Upper lobe of left lung (tissue), 4 donors: ENCODE data around the gene TMEM178B.

ENCODE experiments used
- EP300 ChIP-seq, 4 donors: sonication (generic); formaldehyde crosslinking; IDR thresholded peaks; one replicate each; pipeline ENCODE4 v1.5.1; 2017; ENCODE audit warnings: antibody characterized with exemption in 4 of 4, control low read depth in 2 of 4
- POLR2A ChIP-seq, 4 donors: fragments of 450-650 bp; IDR thresholded peaks; one replicate each; pipeline ENCODE4 v1.5.1; 2016 to 2017; ENCODE audit warnings: antibody characterized with exemption in 4 of 4, mild to moderate bottlenecking in 2 of 4
- POLR2AphosphoS5 ChIP-seq, 2 donors: sonication (generic); formaldehyde crosslinking; IDR thresholded peaks; one replicate each; pipeline ENCODE4 v1.5.1; 2017; ENCODE audit warnings: antibody characterized with exemption in 2 of 2
- TF ChIP-seq, protein P1 (sequence below), 6 experiments: fragments of 450-650 bp in 4 of 6; fragments of 200-600 bp in 2 of 6; sonication (generic) in 2 of 6; IDR thresholded peaks; one replicate each; pipeline ENCODE4 v1.5.1; 2016 to 2019; ENCODE audit warnings: antibody characterized with exemption in 6 of 6

DNA sequence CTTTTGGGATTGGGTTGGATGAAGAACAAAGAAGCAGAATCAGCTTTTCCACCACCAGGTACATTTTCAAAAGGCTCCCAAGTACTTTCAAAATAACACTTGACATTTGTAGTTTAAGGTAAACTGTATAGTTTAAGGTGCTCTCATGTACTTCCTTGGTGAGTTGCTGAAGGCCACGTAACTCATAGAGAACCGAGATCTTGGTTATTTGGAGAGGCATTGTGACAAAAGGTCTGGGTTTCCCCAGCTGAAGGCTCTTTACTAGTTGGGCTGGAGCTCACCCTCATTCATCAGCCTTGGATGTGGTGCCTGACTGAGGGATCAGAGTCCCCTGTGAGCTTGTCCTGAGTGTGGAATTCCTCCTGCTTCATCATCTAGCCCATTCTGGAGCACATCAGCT, 191.8 kb downstream of the TMEM178B start:
- TF ChIP-seq, protein P1, sequence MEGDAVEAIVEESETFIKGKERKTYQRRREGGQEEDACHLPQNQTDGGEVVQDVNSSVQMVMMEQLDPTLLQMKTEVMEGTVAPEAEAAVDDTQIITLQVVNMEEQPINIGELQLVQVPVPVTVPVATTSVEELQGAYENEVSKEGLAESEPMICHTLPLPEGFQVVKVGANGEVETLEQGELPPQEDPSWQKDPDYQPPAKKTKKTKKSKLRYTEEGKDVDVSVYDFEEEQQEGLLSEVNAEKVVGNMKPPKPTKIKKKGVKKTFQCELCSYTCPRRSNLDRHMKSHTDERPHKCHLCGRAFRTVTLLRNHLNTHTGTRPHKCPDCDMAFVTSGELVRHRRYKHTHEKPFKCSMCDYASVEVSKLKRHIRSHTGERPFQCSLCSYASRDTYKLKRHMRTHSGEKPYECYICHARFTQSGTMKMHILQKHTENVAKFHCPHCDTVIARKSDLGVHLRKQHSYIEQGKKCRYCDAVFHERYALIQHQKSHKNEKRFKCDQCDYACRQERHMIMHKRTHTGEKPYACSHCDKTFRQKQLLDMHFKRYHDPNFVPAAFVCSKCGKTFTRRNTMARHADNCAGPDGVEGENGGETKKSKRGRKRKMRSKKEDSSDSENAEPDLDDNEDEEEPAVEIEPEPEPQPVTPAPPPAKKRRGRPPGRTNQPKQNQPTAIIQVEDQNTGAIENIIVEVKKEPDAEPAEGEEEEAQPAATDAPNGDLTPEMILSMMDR (IDR thresholded peaks at IDR 0.05), result no peak
- TF ChIP-seq POLR2A (IDR thresholded peaks at IDR 0.05) (no peak), EP300 (IDR thresholded peaks at IDR 0.05) (no peak), POLR2AphosphoS5 (IDR thresholded peaks at IDR 0.05) (no peak)
